Fibroblast of villous mesenchyme (primary cell): Measurements from ENCODE around the gene LACC1. TPM values are rescaled to one million over a fixed set of nuclear protein-coding genes. Genes with fewer than 3 reads are reported as not detected.

Source experiments
- DNase-seq: peaks from one replicate; pipeline ENCODE4 v3.0.0-alpha.2; 2010; ENCODE audit warnings: low read depth
- H3K4me3 ChIP-seq: 2 replicates; pipeline ENCODE4 v1.5.1; 2011; ENCODE audit warnings: low read depth, mild to moderate bottlenecking, low read length
- total RNA-seq: library from RNA; depleted of rRNA; stranded (reverse); fragments of >200 nt; gene quantifications from 2 replicates; pipeline ENCODE4 v1.2.3, GENCODE V29; 2012
- TF ChIP-seq, protein P1 (sequence below): IDR thresholded peaks from 2 replicates; pipeline ENCODE4 v1.5.1; 2012; ENCODE audit warnings: low read depth, mild to moderate bottlenecking, low read length; ENCODE audit not compliant: insufficient read depth

The LACC1 gene
- total RNA-seq, 1 donor, result 9.1 TPM

GRCh38 chr13:43874504-43875092 lies 5.1 kb upstream of the LACC1 start:
- peak; percentile 52 for DNase-seq
- TF ChIP-seq, protein P1, sequence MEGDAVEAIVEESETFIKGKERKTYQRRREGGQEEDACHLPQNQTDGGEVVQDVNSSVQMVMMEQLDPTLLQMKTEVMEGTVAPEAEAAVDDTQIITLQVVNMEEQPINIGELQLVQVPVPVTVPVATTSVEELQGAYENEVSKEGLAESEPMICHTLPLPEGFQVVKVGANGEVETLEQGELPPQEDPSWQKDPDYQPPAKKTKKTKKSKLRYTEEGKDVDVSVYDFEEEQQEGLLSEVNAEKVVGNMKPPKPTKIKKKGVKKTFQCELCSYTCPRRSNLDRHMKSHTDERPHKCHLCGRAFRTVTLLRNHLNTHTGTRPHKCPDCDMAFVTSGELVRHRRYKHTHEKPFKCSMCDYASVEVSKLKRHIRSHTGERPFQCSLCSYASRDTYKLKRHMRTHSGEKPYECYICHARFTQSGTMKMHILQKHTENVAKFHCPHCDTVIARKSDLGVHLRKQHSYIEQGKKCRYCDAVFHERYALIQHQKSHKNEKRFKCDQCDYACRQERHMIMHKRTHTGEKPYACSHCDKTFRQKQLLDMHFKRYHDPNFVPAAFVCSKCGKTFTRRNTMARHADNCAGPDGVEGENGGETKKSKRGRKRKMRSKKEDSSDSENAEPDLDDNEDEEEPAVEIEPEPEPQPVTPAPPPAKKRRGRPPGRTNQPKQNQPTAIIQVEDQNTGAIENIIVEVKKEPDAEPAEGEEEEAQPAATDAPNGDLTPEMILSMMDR, result peak; percentile 51
- no peak overlapping the region for H3K4me3 ChIP-seq

DNA sequence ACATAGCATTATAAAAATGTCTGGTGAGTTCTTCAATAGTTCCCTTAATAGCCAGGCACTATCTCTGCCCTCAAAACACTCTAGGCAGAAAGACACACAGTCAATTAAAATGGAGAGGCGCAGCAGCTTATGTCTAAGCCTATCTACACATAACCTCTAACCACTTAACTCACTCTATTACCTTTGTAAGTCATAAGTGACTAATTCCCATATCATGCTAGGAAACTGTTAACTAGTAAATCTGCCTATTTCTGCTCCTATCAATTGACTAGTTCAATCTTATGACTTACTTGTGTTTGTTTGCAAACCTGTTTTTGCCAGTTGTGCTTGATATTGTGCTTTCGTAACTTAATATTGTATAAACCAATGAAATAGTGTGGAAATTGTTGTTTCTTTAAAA lies 3.3 kb upstream of the LACC1 start:
- no peak for DNase-seq
- TF ChIP-seq, protein P1, result no peak

DNA sequence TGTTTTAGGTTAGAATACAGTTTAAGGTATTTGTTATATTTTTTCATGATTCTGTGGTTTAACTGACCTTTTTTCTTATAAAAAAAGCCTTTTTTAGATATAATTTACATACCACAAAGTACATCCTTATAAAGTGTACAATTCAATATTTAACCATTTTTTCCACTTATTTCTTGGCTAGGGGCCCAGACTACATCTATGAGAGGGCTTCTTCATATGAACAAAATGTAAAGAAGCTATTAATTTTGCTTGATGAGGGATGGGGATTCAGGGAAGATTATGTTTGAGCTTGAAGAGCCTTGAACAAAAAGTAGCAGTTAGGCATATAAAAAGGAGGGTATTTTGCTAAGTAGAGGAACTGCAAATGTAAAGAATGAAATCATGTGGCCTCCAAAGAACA lies 2.4 kb upstream of the LACC1 start:
- no peak for DNase-seq
- no peak overlapping the region for H3K4me3 ChIP-seq
- TF ChIP-seq, protein P1, result no peak

More for the DNA sequence above, 3.3 kb upstream of the LACC1 start:
- H3K4me3 ChIP-seq, result no peak overlapping the region

- no peak for DNase-seq
- H3K4me3 ChIP-seq, result no peak overlapping the region
- TF ChIP-seq, protein P1, result no peak
Observed at GRCh38 chr13:43877766-43878165, 1.9 kb upstream of the LACC1 start.

DNA sequence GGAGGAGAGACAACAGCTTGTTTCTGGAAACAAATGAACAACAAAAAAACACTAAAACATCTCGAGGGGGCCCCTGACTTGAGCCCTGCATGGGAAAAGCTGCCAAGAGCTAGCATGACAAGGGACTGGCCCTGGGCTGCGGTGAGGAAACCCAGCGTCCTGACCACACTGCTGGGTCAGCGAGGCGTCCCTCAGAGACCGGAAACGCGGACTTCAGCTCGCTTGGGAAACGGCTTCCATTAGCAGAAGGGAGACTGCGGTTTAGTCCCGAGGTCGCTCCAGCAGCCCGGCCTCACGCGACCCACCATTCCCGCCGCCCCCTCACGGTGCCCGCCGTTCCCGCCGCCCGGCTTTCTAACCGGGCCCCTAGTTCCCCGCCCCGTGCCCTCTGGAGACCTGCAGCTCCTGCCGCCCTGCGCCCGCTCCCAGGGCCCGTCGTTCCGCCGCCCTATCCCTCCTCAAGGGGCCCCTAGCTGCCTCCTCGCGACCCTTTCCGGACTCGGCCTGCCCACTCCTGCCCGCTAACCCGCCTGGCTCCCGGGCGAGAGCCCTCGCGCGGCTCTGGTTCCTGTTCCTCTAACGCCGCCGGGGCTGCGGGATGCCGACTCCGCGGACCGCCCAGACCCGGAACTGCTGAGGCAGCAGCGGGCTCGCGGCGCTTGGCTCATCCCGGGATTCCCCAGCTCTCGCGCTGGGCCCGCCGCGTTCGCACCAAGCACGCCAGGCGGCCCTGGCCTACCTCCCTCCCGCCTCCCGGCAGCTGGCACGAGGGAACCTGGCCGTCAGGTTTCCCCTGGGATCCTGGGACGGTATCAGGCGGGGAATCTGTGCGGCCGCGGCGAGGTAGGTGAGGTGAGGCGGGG lies 581 bp upstream of the LACC1 start, which contains the start of gene CCDC122:
CCDC122 (minus strand) TSS at position 849 of the 863 bp plus-strand sequence. CDS start 10,364 bp downstream, outside the sequence.
- H3K4me3 ChIP-seq, result peak within 1 kb of the TSS; percentile 86
- TF ChIP-seq, protein P1, result no peak
- peak; percentile 91 for DNase-seq

DNA sequence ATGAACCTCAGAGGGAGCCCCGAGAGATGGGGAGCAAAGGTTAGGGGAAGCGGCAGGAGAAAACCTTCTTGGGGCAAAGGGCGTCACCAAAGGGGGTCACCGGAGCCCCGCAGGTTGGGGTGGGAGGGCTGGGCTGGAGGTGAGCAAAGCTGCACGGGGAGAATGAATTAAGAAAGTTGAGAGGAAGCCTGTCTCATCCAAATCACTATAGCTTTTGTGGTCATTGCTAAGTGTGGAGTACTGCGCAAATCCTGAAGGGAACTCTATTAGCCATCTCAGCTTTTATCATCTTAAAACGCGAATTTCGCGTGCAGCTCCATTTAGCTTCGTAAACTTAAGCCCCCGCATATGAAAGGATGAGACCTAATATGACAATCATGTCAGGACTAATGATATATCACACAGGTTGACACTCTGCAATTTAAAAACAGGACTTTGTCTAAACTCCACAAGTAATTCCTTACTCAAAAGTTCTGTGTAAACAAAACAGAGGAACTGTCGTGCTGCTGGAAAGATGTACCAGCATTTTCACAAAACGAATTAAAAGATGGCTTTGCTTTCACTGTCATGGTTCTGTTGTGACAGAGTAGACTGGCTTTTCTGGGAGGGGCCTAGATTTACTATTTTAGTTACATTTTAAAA lies 631 bp downstream of the LACC1 start:
- DNase-seq, result no peak
- TF ChIP-seq, protein P1, result no peak
- peak overlapping the region; percentile 86 for H3K4me3 ChIP-seq
